ENCODE results near the gene CELSR1. TPM values are rescaled to one million over a fixed set of nuclear protein-coding genes. Genes with fewer than 3 reads are reported as not detected.

CELSR1 gene
- total RNA-seq, 2 donors from 2014 or later, result 1.5 to 6.7 TPM

- H3K36me3 ChIP-seq, result no peaks in the 10 kb centered on the region
- H3K27me3 ChIP-seq (replicated peaks; ENCODE audit: insufficient read depth), result no peaks in the 10 kb centered on the region
- peaks cover 5% of the 10 kb centered on the region for H3K9me3 ChIP-seq
- DNase-seq (ENCODE audit: low spot score) (no peak), ATAC-seq (ENCODE audit: insufficient number of reproducible peaks, low FRiP score, low read depth) (no peak)
- no peak overlapping the region for H3K27ac ChIP-seq
- no peak overlapping the region for H3K4me3 ChIP-seq
- TF ChIP-seq CTCF (IDR thresholded peaks at IDR 0.05), result no peak
- no peaks in the 10 kb centered on the region for H3K4me1 ChIP-seq (ENCODE audit: control insufficient read depth in 1 of 2, low read depth in 2 of 2)
Observed at GRCh38 chr22:46371623-46372226, 165.7 kb downstream of the CELSR1 start.

- DNase-seq (ENCODE audit: low spot score) (no peak), ATAC-seq (ENCODE audit: insufficient number of reproducible peaks, low FRiP score, low read depth) (no peak)
- H3K27ac ChIP-seq, result no peak overlapping the region
- no peak overlapping the region for H3K4me3 ChIP-seq
- H3K4me1 ChIP-seq (ENCODE audit: control insufficient read depth in 1 of 2, low read depth in 2 of 2), result no peaks in the 10 kb centered on the region
- H3K27me3 ChIP-seq (replicated peaks; ENCODE audit: insufficient read depth), result no peaks in the 10 kb centered on the region
- H3K9me3 ChIP-seq, result peaks cover 3% of the 10 kb centered on the region
- TF ChIP-seq CTCF (IDR thresholded peaks at IDR 0.05), result no peak
- H3K36me3 ChIP-seq, result no peaks in the 10 kb centered on the region
Observed at GRCh38 chr22:46370584-46371291, 166.7 kb downstream of the CELSR1 start.

GRCh38 chr22:46369716-46370583, 167.5 kb downstream of the CELSR1 start:
- Histone ChIP-seq H3K4me1 (ENCODE audit: control insufficient read depth in 1 of 2, low read depth in 2 of 2) (no peaks in the 10 kb centered on the region), H3K9me3 (no peaks in the 10 kb centered on the region), H3K36me3 (no peaks in the 10 kb centered on the region), H3K27ac (no peak overlapping the region), H3K27me3 (replicated peaks; ENCODE audit: insufficient read depth) (no peaks in the 10 kb centered on the region), H3K4me3 (no peak overlapping the region)
- TF ChIP-seq CTCF (IDR thresholded peaks at IDR 0.05), result no peak
- DNase-seq (ENCODE audit: low spot score), result no peak
- ATAC-seq (ENCODE audit: insufficient number of reproducible peaks, low FRiP score, low read depth), result no peak

GRCh38 chr22:46368871-46369715, 168.3 kb downstream of the CELSR1 start:
- no peak for ATAC-seq (ENCODE audit: insufficient number of reproducible peaks, low FRiP score, low read depth)
- no peak overlapping the region for H3K27ac ChIP-seq
- no peak for DNase-seq (ENCODE audit: low spot score)

More at GRCh38 chr22:46368871-46369715, 168.3 kb downstream of the CELSR1 start:
- Histone ChIP-seq H3K36me3 (no peaks in the 10 kb centered on the region), H3K4me1 (ENCODE audit: control insufficient read depth in 1 of 2, low read depth in 2 of 2) (no peaks in the 10 kb centered on the region), H3K4me3 (no peak overlapping the region), H3K27me3 (replicated peaks; ENCODE audit: insufficient read depth) (no peaks in the 10 kb centered on the region), H3K9me3 (no peaks in the 10 kb centered on the region)
- no peak for TF ChIP-seq CTCF (IDR thresholded peaks at IDR 0.05)

Data from thoracic aorta (tissue), 2 donors.